ENCODE results near the gene TOR1AIP2.

The TOR1AIP2 gene

GRCh38 chr1:179826626-179827280, 50.9 kb downstream of the TOR1AIP2 start:
- DNase-seq (ENCODE audit: low read depth): no peak
- no peak for TF ChIP-seq CTCF (IDR thresholded peaks at IDR 0.05; ENCODE audit: low read depth, low read length, missing control alignments)
- no peak overlapping the region for H3K4me3 ChIP-seq (ENCODE audit: low read depth, low read length)

DNA sequence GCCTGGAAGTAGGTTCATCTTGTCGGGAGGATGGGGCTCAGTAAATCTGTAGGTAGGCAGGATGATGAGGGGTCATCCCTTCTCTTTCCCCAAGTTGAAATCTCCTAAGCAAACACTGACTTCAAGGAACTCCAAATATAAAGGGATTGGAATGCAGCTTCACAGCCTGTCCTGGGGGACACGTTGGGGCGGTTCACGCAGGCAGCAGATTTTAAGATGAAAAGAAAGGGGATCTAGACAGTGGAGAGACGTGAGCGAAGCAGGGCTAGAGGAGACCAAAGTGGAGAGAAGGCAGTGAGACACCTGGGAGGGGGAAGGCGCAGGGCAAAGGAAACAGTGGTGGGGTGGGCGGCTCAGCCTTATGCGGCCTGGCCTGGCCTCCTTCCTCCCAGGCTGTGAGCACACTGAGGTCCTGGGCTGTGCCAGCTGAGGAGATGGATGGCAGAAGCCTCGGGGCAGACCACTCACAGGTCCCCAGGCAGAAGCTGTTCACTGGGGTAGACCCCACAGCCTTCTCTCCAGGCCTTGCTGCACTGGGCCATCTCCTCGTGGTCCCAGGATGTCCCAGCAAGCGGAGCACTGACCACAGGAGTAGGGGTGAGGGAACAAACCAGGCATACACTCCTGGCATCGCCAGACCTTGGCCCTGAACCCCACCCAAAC, 51.7 kb downstream of the TOR1AIP2 start:
- no peak for TF ChIP-seq CTCF (IDR thresholded peaks at IDR 0.05; ENCODE audit: low read depth, low read length, missing control alignments)
- no peak for DNase-seq (ENCODE audit: low read depth)
- no peak overlapping the region for H3K4me3 ChIP-seq (ENCODE audit: low read depth, low read length)

- DNase-seq (ENCODE audit: low read depth): no peak
- no peak overlapping the region for H3K4me3 ChIP-seq (ENCODE audit: low read depth, low read length)
- TF ChIP-seq CTCF (IDR thresholded peaks at IDR 0.05; ENCODE audit: low read depth, low read length, missing control alignments): no peak
Measured at GRCh38 chr1:179825206-179825605, 52.4 kb downstream of the TOR1AIP2 start.

DNA sequence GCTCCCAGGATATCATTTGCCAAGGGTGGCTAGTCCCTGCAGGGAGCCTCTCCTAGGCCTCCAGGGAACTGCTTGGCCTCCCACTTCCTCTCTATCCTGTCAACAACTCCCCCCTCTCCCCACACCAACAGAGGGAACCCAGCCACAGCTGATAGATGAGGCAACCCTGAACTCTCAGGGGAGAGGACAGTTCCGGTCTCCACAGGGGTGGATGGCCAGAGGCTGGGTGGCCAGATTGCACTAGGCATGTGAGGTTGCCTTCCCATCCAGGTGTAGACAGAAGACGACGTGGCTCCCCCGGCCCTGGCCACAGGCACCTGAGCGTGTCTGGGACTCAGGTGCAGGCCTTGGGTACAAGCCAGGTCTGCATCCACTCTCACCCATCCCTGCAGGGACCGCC, 53.3 kb downstream of the TOR1AIP2 start:
- H3K4me3 ChIP-seq (ENCODE audit: low read depth, low read length): no peak overlapping the region
- TF ChIP-seq CTCF (IDR thresholded peaks at IDR 0.05; ENCODE audit: low read depth, low read length, missing control alignments): no peak
- no peak for DNase-seq (ENCODE audit: low read depth)

DNA sequence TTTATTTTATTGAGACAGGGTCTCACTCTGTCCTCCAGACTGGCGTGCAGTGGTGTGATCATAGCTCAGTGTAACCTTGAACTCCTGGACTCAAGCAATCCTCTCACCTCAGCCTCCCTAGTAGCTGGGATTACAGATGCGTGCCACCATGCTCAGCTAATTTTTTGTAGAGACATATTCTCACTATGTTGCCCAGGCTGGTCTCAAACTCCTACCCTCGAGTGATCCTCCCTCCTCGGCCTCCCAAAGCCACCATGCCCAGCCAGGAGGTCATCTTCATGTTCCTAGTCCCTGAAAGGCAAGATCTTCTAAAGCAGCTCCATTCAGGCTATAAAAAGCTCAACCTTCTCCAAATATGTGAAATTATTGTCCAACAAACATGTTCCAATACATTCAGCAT, 53.9 kb downstream of the TOR1AIP2 start:
- no peak for DNase-seq (ENCODE audit: low read depth)
- H3K4me3 ChIP-seq (ENCODE audit: low read depth, low read length): no peak overlapping the region
- no peak for TF ChIP-seq CTCF (IDR thresholded peaks at IDR 0.05; ENCODE audit: low read depth, low read length, missing control alignments)

DNA sequence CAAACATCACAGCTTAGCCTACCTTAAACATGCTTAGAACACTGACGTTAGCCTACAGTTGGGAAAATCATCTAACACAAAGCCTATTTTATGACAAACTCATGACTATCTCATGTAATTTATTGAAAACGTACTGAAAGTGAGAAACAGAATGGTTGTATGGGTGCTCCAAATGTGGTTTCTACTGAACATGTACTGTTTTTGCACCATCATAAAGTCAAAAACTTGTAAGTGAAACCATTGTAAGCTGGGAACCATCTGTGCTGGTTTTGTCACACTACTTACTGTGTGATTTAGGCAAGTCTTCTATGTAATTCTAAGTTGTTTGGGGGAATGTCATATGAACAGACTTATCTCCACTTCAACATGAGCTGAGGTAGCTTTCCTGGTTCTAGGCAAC, 55.5 kb downstream of the TOR1AIP2 start:
- no peak for DNase-seq (ENCODE audit: low read depth)
- no peak overlapping the region for H3K4me3 ChIP-seq (ENCODE audit: low read depth, low read length)
- no peak for TF ChIP-seq CTCF (IDR thresholded peaks at IDR 0.05; ENCODE audit: low read depth, low read length, missing control alignments)

DNA sequence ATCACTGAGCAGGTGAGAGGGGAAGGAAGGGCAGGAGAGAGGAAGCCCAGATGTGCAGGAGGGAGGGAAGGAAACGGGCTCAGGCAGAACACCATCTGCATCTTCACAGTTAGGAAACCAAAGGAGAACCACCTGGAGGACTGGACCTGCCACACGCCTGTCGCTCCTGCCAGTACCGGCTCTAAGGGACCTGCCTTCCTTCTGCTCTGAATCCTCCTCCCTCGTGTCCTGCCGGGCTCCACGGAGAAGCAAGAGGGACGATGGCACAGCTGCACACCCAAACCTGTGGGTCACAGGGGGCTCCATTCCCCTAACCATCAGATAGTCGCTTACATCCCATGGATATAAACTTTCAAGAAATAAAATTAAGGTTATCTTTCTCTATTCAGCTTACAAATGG, 56.1 kb downstream of the TOR1AIP2 start:
- no peak for DNase-seq (ENCODE audit: low read depth)
- no peak overlapping the region for H3K4me3 ChIP-seq (ENCODE audit: low read depth, low read length)
- TF ChIP-seq CTCF (IDR thresholded peaks at IDR 0.05; ENCODE audit: low read depth, low read length, missing control alignments): no peak
